GM19239 (cell line): ENCODE results near the gene ADAR.
A peak's percentile ranks its signal among the peaks of the same experiment; 100 is the strongest.

Source experiments
- DNase-seq: peaks from one replicate; pipeline ENCODE4 v3.0.0; 2011; ENCODE audit warnings: low spot score; ENCODE audit not compliant: insufficient read length
- FAIRE-seq: peaks from 2 replicates; lab custom pipeline; 2011; peaks lifted over from hg19 to GRCh38; lab: Jason Lieb, UNC

ADAR gene

GRCh38 chr1:154536570-154536969 lies 71.4 kb downstream of the ADAR start:
- DNase-seq (no peak), FAIRE-seq (no peak)

GRCh38 chr1:154533952-154534844 lies 73.8 kb downstream of the ADAR start:
- FAIRE-seq (no peak), DNase-seq (peak; percentile 24)
